ENCODE data around the gene ZDHHC18.

DNA sequence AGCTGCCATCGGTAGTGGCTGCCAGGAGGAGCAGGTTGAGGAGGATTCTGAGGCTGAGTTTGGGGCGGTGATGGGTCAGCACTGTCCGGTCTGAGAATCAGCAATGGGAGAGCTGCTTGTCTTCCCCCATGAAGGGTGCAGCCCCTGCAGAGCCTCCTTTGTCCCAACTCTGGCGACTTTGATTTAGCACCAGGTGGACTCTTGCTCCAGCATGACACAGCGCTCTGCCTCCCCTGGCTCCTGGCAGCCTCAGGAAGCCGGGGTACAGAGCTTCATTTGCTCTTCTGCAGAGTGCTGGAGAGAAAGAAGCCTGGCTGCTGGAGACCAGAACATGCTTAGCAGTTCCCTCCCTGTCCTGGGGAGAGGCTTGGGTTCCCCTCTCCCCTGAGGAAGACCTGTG is 13.3 kb downstream of the ZDHHC18 start:
- TF ChIP-seq POLR2AphosphoS5 (IDR thresholded peaks at IDR 0.05; ENCODE audit: low read depth, low read length) (no peak), TAF1 (IDR thresholded peaks at IDR 0.05; ENCODE audit: borderline replicate concordance, insufficient read depth, low read length) (no peak), SIN3A (IDR thresholded peaks at IDR 0.05; ENCODE audit: borderline replicate concordance, insufficient read depth, low read length) (no peak), FOXP2 (optimal IDR thresholded peaks at IDR 0.05; ENCODE audit: borderline replicate concordance, extremely low read depth, extremely low read length, insufficient read depth) (no peak)
- TF ChIP-seq, protein P1, sequence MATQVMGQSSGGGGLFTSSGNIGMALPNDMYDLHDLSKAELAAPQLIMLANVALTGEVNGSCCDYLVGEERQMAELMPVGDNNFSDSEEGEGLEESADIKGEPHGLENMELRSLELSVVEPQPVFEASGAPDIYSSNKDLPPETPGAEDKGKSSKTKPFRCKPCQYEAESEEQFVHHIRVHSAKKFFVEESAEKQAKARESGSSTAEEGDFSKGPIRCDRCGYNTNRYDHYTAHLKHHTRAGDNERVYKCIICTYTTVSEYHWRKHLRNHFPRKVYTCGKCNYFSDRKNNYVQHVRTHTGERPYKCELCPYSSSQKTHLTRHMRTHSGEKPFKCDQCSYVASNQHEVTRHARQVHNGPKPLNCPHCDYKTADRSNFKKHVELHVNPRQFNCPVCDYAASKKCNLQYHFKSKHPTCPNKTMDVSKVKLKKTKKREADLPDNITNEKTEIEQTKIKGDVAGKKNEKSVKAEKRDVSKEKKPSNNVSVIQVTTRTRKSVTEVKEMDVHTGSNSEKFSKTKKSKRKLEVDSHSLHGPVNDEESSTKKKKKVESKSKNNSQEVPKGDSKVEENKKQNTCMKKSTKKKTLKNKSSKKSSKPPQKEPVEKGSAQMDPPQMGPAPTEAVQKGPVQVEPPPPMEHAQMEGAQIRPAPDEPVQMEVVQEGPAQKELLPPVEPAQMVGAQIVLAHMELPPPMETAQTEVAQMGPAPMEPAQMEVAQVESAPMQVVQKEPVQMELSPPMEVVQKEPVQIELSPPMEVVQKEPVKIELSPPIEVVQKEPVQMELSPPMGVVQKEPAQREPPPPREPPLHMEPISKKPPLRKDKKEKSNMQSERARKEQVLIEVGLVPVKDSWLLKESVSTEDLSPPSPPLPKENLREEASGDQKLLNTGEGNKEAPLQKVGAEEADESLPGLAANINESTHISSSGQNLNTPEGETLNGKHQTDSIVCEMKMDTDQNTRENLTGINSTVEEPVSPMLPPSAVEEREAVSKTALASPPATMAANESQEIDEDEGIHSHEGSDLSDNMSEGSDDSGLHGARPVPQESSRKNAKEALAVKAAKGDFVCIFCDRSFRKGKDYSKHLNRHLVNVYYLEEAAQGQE (IDR thresholded peaks at IDR 0.05; ENCODE audit: insufficient read depth in 1 of 2, low read depth in 2 of 2, low read length in 2 of 2) = no peak
